ENCODE measurements around the gene ZDHHC14. TPM values are rescaled to one million over a fixed set of nuclear protein-coding genes. Genes with fewer than 3 reads are reported as not detected.
A peak's percentile ranks its signal among the peaks of the same experiment; 100 is the strongest.

ZDHHC14 gene
- total RNA-seq, 4 donors from 2014 or later: 7.1 to 11.4 (median 9.8) TPM

- Histone ChIP-seq H3K9me3 (no peaks in the 10 kb centered on the region), H3K4me1 (no peaks in the 10 kb centered on the region), H3K27ac (replicated peaks in 1 of 4) (no peak overlapping the region), H3K36me3 (no peaks in the 10 kb centered on the region), H3K4me3 (no peak overlapping the region), H3K27me3 (no peaks in the 10 kb centered on the region)
- intact Hi-C loops (cut with DNase I): no loop called here
- peak; percentile 88 for DNase-seq (ENCODE audit: extremely low spot score)
- WGBS: 90% methylated on average over 5 of the region's 11 CpGs
- TF ChIP-seq CTCF (IDR thresholded peaks at IDR 0.05): no peak
- TF ChIP-seq POLR2A (IDR thresholded peaks at IDR 0.05; ENCODE audit: low read depth): no peak
- no peak for TF ChIP-seq POLR2AphosphoS5 (IDR thresholded peaks at IDR 0.05)
- TF ChIP-seq EP300 (IDR thresholded peaks at IDR 0.05): no peak
Measured at GRCh38 chr6:157562997-157563396, 182.0 kb downstream of the ZDHHC14 start.

GRCh38 chr6:157563611-157564284 lies 182.8 kb downstream of the ZDHHC14 start:
- peak; percentile 62 for DNase-seq (ENCODE audit: extremely low spot score)
- no peaks in the 10 kb centered on the region for H3K4me1 ChIP-seq
- H3K27ac ChIP-seq (replicated peaks in 1 of 4): no peak overlapping the region
- H3K9me3 ChIP-seq: no peaks in the 10 kb centered on the region
- no peak overlapping the region for H3K4me3 ChIP-seq
- WGBS: 94% methylated on average over 8 of the region's 8 CpGs
- TF ChIP-seq POLR2A (IDR thresholded peaks at IDR 0.05; ENCODE audit: low read depth) (no peak), POLR2AphosphoS5 (IDR thresholded peaks at IDR 0.05) (no peak), CTCF (IDR thresholded peaks at IDR 0.05) (no peak), EP300 (IDR thresholded peaks at IDR 0.05) (no peak)
- H3K27me3 ChIP-seq: no peaks in the 10 kb centered on the region
- H3K36me3 ChIP-seq: no peaks in the 10 kb centered on the region
- intact Hi-C loops (cut with DNase I): no loop called here

- Histone ChIP-seq H3K4me1 (no peaks in the 10 kb centered on the region), H3K4me3 (no peak overlapping the region), H3K9me3 (no peaks in the 10 kb centered on the region), H3K36me3 (no peaks in the 10 kb centered on the region), H3K27ac (replicated peaks in 1 of 4) (no peak overlapping the region), H3K27me3 (no peaks in the 10 kb centered on the region)
- intact Hi-C loops (cut with DNase I): no loop called here
- TF ChIP-seq CTCF (IDR thresholded peaks at IDR 0.05) (no peak), EP300 (IDR thresholded peaks at IDR 0.05) (no peak), POLR2AphosphoS5 (IDR thresholded peaks at IDR 0.05) (no peak), POLR2A (IDR thresholded peaks at IDR 0.05; ENCODE audit: low read depth) (no peak)
- no peak for DNase-seq (ENCODE audit: extremely low spot score)
- 100% methylated on average over 1 of the region's 1 CpG for WGBS
Measured at GRCh38 chr6:157568702-157569101, 187.7 kb downstream of the ZDHHC14 start.

- H3K9me3 ChIP-seq: no peaks in the 10 kb centered on the region
- no peaks in the 10 kb centered on the region for H3K36me3 ChIP-seq
- intact Hi-C loops (cut with DNase I): no loop called here
- no peak for DNase-seq (ENCODE audit: extremely low spot score)
- WGBS: 70% methylated on average over 3 of the region's 3 CpGs
- H3K27me3 ChIP-seq: no peaks in the 10 kb centered on the region
- TF ChIP-seq EP300 (IDR thresholded peaks at IDR 0.05) (no peak), POLR2AphosphoS5 (IDR thresholded peaks at IDR 0.05) (no peak), POLR2A (IDR thresholded peaks at IDR 0.05; ENCODE audit: low read depth) (no peak), CTCF (IDR thresholded peaks at IDR 0.05) (no peak)
- H3K27ac ChIP-seq (replicated peaks in 1 of 4): no peak overlapping the region
- no peaks in the 10 kb centered on the region for H3K4me1 ChIP-seq
- no peak overlapping the region for H3K4me3 ChIP-seq
Measured at GRCh38 chr6:157569543-157569942, 188.6 kb downstream of the ZDHHC14 start.

GRCh38 chr6:157570104-157570503 lies 189.1 kb downstream of the ZDHHC14 start:
- TF ChIP-seq POLR2A (IDR thresholded peaks at IDR 0.05; ENCODE audit: low read depth): no peak
- TF ChIP-seq EP300 (IDR thresholded peaks at IDR 0.05): no peak
- no peak for TF ChIP-seq POLR2AphosphoS5 (IDR thresholded peaks at IDR 0.05)
- no peak for TF ChIP-seq CTCF (IDR thresholded peaks at IDR 0.05)
- no peaks in the 10 kb centered on the region for H3K36me3 ChIP-seq
- H3K27me3 ChIP-seq: no peaks in the 10 kb centered on the region
- peak; percentile 14 for DNase-seq (ENCODE audit: extremely low spot score)
- no peaks in the 10 kb centered on the region for H3K9me3 ChIP-seq
- intact Hi-C loops (cut with DNase I): no loop called here
- WGBS: 94% methylated on average over 4 of the region's 4 CpGs
- H3K4me3 ChIP-seq: no peak overlapping the region
- no peak overlapping the region for H3K27ac ChIP-seq (replicated peaks in 1 of 4)
- no peaks in the 10 kb centered on the region for H3K4me1 ChIP-seq
